Neural cell (in vitro differentiated cells): ENCODE results near the gene C13orf46. TPM values are rescaled to one million over a fixed set of nuclear protein-coding genes. Genes with fewer than 3 reads are reported as not detected.

Source experiments
- H2AFZ ChIP-seq: fragments of 200-600, 300-800 bp; sonication (generic), shearing (Covaris generic); 2 replicates; pipeline ENCODE4 v1.6.0; 2014; ENCODE audit warnings: low read depth, mild to moderate bottlenecking, antibody characterized with exemption, low read length, moderate library complexity
- H3F3A ChIP-seq: fragments of 200-600 bp; shearing (Covaris generic); 2 replicates; pipeline ENCODE4 v1.6.1; 2016; ENCODE audit warnings: mild to moderate bottlenecking, moderate library complexity, mixed read lengths, antibody characterized with exemption, low read length; ENCODE audit not compliant: insufficient read depth, poor library complexity, severe bottlenecking
- H3K27ac ChIP-seq: fragments of 200-600, 300-800 bp; sonication (generic), shearing (Covaris generic); 2 replicates; pipeline ENCODE4 v1.5.1; 2014; ENCODE audit warnings: mild to moderate bottlenecking, low read length, moderate library complexity
- H3K27me3 ChIP-seq: fragments of 300-800, 200-600 bp; sonication (generic), shearing (Covaris generic); 2 replicates; pipeline ENCODE4 v1.6.0; 2014; ENCODE audit warnings: mild to moderate bottlenecking, low read depth, low read length, moderate library complexity; ENCODE audit not compliant: insufficient read depth
- H3K36me3 ChIP-seq: fragments of 300-800, 200-600 bp; sonication (generic), shearing (Covaris generic); 2 replicates; pipeline ENCODE4 v1.5.1; 2014; ENCODE audit warnings: mild to moderate bottlenecking, antibody characterized with exemption, low read length, moderate library complexity; ENCODE audit not compliant: insufficient read depth
- H3K4me2 ChIP-seq: fragments of 300-800, 200-600 bp; sonication (generic), shearing (Covaris generic); 2 replicates; pipeline ENCODE4 v1.6.0; 2014; ENCODE audit warnings: mild to moderate bottlenecking, low read length
- H3K4me3 ChIP-seq: fragments of 300-800, 200-600 bp; sonication (generic), shearing (Covaris generic); 2 replicates; pipeline ENCODE4 v1.5.1; 2014; ENCODE audit warnings: mild to moderate bottlenecking, low read length, moderate library complexity
- H3K79me2 ChIP-seq: fragments of 200-600 bp; shearing (Covaris generic); replicated peaks from 2 replicates; pipeline ENCODE4 v1.6.0; 2014; ENCODE audit warnings: mild to moderate bottlenecking, low read length, moderate library complexity; ENCODE audit not compliant: insufficient read depth
- H3K9ac ChIP-seq: fragments of 300-800, 200-600 bp; sonication (generic), shearing (Covaris generic); 2 replicates; pipeline ENCODE4 v1.6.1; 2016; ENCODE audit warnings: mild to moderate bottlenecking, low read length, mixed read lengths
- H3K9me2 ChIP-seq: fragments of 200-600 bp; shearing (Covaris generic); 2 replicates; pipeline ENCODE4 v1.6.1; 2016; ENCODE audit warnings: mild to moderate bottlenecking, low read length, mixed read lengths; ENCODE audit not compliant: insufficient read depth
- H3K9me3 ChIP-seq: fragments of 200-600, 300-800 bp; sonication (generic), shearing (Covaris generic); 2 replicates; pipeline ENCODE4 v1.6.1; 2016; ENCODE audit warnings: mild to moderate bottlenecking, mixed run types, low read length, moderate library complexity, mixed read lengths
- H4K20me1 ChIP-seq: fragments of 200-600 bp; shearing (Covaris generic); 2 replicates; pipeline ENCODE4 v1.6.1; 2016; ENCODE audit warnings: mild to moderate bottlenecking, mixed run types; ENCODE audit not compliant: insufficient read depth
- EP300 ChIP-seq: fragments of 450-650 bp; conservative IDR thresholded peaks from 2 replicates; pipeline ENCODE4 v1.6.1; 2014; ENCODE audit warnings: antibody characterized with exemption, mild to moderate bottlenecking, moderate library complexity; ENCODE audit not compliant: poor library complexity, severe bottlenecking
- EZH2 ChIP-seq: fragments of 200-600, 300-800 bp; shearing (Covaris generic), sonication (generic); IDR thresholded peaks from 2 replicates; pipeline ENCODE4 v1.6.1; 2014; ENCODE audit warnings: antibody characterized with exemption, low read length, borderline replicate concordance, mild to moderate bottlenecking; ENCODE audit not compliant: insufficient read depth, poor library complexity, severe bottlenecking
- MXI1 ChIP-seq: fragments of 450-650 bp; conservative IDR thresholded peaks from 2 replicates; pipeline ENCODE4 v1.6.1; 2014; ENCODE audit warnings: antibody characterized with exemption, mild to moderate bottlenecking; ENCODE audit not compliant: poor library complexity, severe bottlenecking
- POLR2AphosphoS5 ChIP-seq: IDR thresholded peaks from 2 replicates; pipeline ENCODE4 v1.6.1; 2012
- RAD21 ChIP-seq: fragments of 450-650 bp; conservative IDR thresholded peaks from 2 replicates; pipeline ENCODE4 v1.6.1; 2014; ENCODE audit warnings: antibody characterized with exemption, mild to moderate bottlenecking, moderate library complexity
- SMC3 ChIP-seq: fragments of 450-650 bp; conservative IDR thresholded peaks from 2 replicates; pipeline ENCODE4 v1.6.1; 2014; ENCODE audit warnings: antibody characterized with exemption, mild to moderate bottlenecking, moderate library complexity; ENCODE audit not compliant: poor library complexity
- TAF1 ChIP-seq: IDR thresholded peaks from 2 replicates; pipeline ENCODE4 v1.6.1; 2012; ENCODE audit warnings: low read depth
- polyA plus RNA-seq: library from polyadenylated mRNA; depleted of rRNA; stranded (reverse); fragments of >200 nt; gene quantifications from 2 replicates; pipeline ENCODE4 v1.2.3, GENCODE V29; 2014
- TF ChIP-seq, protein P1 (sequence below): IDR thresholded peaks from 2 replicates; pipeline ENCODE4 v1.6.1; 2012; ENCODE audit warnings: borderline replicate concordance
- TF ChIP-seq, protein P2 (sequence below): fragments of 450-650 bp; IDR thresholded peaks from 2 replicates; pipeline ENCODE4 v1.5.1; 2014; ENCODE audit warnings: antibody characterized with exemption, mild to moderate bottlenecking, moderate library complexity; ENCODE audit not compliant: poor library complexity, severe bottlenecking

The C13orf46 gene
- polyA plus RNA-seq, 1 donor from 2014 or later: not detected

DNA sequence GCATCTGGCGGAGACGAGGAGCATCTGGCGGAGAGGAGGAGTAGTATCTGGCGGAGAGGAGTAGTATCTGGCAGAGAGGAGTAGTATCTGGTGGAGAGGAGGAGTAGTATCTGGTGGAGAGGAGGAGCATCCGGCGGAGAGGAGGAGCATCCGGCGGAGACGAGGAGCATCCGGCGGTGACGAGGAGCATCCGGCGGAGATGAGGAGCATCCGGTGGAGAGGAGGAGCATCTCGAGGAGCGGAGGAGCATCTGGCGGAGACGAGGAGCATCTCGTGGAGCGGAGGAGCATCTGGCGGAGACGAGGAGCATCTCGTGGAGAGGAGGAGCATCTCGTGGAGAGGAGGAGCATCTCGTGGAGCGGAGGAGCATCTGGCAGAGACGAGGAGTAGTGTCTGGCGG lies 18.6 kb downstream of the C13orf46 start:
- Histone ChIP-seq H3K4me3 (no peak overlapping the region), H4K20me1 (no peaks in the 10 kb centered on the region), H3K9me3 (no peaks in the 10 kb centered on the region), H3K27me3 (no peaks in the 10 kb centered on the region), H3K36me3 (no peaks in the 10 kb centered on the region), H3K27ac (no peak overlapping the region), H3F3A (no peaks in the 10 kb centered on the region), H3K4me2 (no peak overlapping the region), H2AFZ (no peak overlapping the region), H3K9ac (no peak overlapping the region), H3K9me2 (no peaks in the 10 kb centered on the region), H3K79me2 (no peaks in the 10 kb centered on the region)
- TF ChIP-seq, protein P1, sequence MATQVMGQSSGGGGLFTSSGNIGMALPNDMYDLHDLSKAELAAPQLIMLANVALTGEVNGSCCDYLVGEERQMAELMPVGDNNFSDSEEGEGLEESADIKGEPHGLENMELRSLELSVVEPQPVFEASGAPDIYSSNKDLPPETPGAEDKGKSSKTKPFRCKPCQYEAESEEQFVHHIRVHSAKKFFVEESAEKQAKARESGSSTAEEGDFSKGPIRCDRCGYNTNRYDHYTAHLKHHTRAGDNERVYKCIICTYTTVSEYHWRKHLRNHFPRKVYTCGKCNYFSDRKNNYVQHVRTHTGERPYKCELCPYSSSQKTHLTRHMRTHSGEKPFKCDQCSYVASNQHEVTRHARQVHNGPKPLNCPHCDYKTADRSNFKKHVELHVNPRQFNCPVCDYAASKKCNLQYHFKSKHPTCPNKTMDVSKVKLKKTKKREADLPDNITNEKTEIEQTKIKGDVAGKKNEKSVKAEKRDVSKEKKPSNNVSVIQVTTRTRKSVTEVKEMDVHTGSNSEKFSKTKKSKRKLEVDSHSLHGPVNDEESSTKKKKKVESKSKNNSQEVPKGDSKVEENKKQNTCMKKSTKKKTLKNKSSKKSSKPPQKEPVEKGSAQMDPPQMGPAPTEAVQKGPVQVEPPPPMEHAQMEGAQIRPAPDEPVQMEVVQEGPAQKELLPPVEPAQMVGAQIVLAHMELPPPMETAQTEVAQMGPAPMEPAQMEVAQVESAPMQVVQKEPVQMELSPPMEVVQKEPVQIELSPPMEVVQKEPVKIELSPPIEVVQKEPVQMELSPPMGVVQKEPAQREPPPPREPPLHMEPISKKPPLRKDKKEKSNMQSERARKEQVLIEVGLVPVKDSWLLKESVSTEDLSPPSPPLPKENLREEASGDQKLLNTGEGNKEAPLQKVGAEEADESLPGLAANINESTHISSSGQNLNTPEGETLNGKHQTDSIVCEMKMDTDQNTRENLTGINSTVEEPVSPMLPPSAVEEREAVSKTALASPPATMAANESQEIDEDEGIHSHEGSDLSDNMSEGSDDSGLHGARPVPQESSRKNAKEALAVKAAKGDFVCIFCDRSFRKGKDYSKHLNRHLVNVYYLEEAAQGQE: no peak
- TF ChIP-seq, protein P2, sequence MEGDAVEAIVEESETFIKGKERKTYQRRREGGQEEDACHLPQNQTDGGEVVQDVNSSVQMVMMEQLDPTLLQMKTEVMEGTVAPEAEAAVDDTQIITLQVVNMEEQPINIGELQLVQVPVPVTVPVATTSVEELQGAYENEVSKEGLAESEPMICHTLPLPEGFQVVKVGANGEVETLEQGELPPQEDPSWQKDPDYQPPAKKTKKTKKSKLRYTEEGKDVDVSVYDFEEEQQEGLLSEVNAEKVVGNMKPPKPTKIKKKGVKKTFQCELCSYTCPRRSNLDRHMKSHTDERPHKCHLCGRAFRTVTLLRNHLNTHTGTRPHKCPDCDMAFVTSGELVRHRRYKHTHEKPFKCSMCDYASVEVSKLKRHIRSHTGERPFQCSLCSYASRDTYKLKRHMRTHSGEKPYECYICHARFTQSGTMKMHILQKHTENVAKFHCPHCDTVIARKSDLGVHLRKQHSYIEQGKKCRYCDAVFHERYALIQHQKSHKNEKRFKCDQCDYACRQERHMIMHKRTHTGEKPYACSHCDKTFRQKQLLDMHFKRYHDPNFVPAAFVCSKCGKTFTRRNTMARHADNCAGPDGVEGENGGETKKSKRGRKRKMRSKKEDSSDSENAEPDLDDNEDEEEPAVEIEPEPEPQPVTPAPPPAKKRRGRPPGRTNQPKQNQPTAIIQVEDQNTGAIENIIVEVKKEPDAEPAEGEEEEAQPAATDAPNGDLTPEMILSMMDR: no peak
- no peak for TF ChIP-seq RAD21
- TF ChIP-seq SMC3: no peak
- no peak for TF ChIP-seq TAF1
- no peak for TF ChIP-seq POLR2AphosphoS5
- no peak for TF ChIP-seq EP300
- no peak for TF ChIP-seq EZH2
- TF ChIP-seq MXI1: no peak

DNA sequence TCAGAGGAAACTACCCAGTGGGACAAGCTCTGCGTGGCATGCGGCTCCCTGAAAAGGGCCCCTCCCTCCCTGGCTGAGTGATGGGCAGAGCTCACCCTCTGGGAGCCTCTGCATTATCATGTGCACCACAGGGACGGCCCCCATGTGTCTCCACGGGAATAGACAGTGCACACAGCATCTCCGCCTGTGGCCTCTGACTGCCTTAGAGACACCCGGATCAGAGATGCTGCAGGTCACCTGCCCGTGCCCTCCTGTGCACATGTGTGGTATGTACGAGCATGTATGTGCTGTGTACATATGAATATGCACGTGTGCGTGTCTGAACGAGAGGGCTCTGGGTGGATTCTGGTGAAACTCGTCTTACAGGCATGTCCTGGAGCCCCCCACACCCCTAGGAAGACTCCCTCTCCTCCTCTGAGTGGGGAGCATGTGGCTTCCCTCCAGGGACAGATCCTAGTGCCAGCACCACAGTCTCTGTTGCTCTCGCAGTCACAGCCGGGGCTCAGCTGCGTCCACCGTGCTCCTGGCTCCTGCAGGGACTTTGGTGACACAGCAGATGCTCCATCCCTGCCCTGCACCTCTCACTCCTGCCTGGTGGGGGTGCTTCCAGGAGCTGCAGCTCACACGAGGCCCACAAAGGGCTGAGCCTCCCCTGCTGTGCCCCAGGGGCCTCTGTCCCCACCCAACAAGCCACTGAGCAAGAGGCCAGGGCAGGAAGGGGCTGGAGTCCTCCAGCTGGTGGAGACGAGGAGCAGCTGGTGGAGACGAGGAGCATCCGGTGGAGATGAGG lies 19.6 kb downstream of the C13orf46 start:
- H3K79me2 ChIP-seq: no peaks in the 10 kb centered on the region
- H3K27me3 ChIP-seq: no peaks in the 10 kb centered on the region
- no peak overlapping the region for H3K4me2 ChIP-seq
- H3K4me3 ChIP-seq: no peak overlapping the region
- no peaks in the 10 kb centered on the region for H3K9me2 ChIP-seq
- no peak overlapping the region for H3K27ac ChIP-seq
- TF ChIP-seq RAD21 (no peak), MXI1 (no peak), POLR2AphosphoS5 (no peak), SMC3 (no peak), EZH2 (no peak), EP300 (no peak), TAF1 (no peak)
- TF ChIP-seq, protein P1: no peak
- TF ChIP-seq, protein P2: no peak
- H4K20me1 ChIP-seq: no peaks in the 10 kb centered on the region
- H2AFZ ChIP-seq: no peak overlapping the region
- no peak overlapping the region for H3K9ac ChIP-seq
- H3K9me3 ChIP-seq: no peaks in the 10 kb centered on the region
- H3K36me3 ChIP-seq: no peaks in the 10 kb centered on the region
- no peaks in the 10 kb centered on the region for H3F3A ChIP-seq
